DOHH2 (cell line): ENCODE results near the gene ZNF219.

Experiments
- EZH2phosphoT487 ChIP-seq: fragments of 200-600 bp; sonication (generic); IDR thresholded peaks from 2 replicates; pipeline ENCODE4 v1.6.1; 2017; ENCODE audit warnings: borderline replicate concordance, mild to moderate bottlenecking, antibody characterized with exemption, low read length, moderate library complexity, mixed read lengths
- TF ChIP-seq, protein P1 (sequence below): fragments of 200-600 bp; sonication (generic); IDR thresholded peaks from one replicate; pipeline ENCODE4 v1.5.1; 2014; ENCODE audit warnings: antibody characterized with exemption, mild to moderate bottlenecking, low read depth, low read length; ENCODE audit not compliant: poor library complexity, severe bottlenecking

- no peak for TF ChIP-seq EZH2phosphoT487
- TF ChIP-seq, protein P1, sequence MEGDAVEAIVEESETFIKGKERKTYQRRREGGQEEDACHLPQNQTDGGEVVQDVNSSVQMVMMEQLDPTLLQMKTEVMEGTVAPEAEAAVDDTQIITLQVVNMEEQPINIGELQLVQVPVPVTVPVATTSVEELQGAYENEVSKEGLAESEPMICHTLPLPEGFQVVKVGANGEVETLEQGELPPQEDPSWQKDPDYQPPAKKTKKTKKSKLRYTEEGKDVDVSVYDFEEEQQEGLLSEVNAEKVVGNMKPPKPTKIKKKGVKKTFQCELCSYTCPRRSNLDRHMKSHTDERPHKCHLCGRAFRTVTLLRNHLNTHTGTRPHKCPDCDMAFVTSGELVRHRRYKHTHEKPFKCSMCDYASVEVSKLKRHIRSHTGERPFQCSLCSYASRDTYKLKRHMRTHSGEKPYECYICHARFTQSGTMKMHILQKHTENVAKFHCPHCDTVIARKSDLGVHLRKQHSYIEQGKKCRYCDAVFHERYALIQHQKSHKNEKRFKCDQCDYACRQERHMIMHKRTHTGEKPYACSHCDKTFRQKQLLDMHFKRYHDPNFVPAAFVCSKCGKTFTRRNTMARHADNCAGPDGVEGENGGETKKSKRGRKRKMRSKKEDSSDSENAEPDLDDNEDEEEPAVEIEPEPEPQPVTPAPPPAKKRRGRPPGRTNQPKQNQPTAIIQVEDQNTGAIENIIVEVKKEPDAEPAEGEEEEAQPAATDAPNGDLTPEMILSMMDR, result no peak
These were observed 35.4 kb upstream of the ZNF219 start for GRCh38 chr14:21133901-21134300.
